K562 (cell line): ENCODE results near the gene IRF9. TPM values are rescaled to one million over a fixed set of nuclear protein-coding genes. Genes with fewer than 3 reads are reported as not detected.

ENCODE experiments used
- ATAC-seq: fragments of 200-7000 bp; cut with Tn5 transposase; 3 replicates; pipeline ENCODE4 v1.9.1; 2020; ENCODE audit warnings: moderate library complexity
- BruUV-seq: library from RNA; stranded (reverse); fragments of 400-500 nt; replicated peaks from 2 replicates; lab custom pipeline; 2021; lab: Mats Ljungman, UMichigan
- CTCF ChIA-PET: fragments of 300-600 bp; formaldehyde crosslinking; extraction: SDS; loops from one replicate; lab custom pipeline; 2021; ENCODE audit warnings: low intra/inter-chr PET ratio; lab: Yijun Ruan, JAX
- POLR2A ChIA-PET: fragments of 300-600, 350-650 bp; sonication (Branson Sonifier 250); formaldehyde crosslinking; extraction: SDS; loops from one replicate; lab custom pipeline; 2021; ENCODE audit warnings: antibody characterized with exemption, inconsistent platforms; lab: Yijun Ruan, JAX
- DNase-seq, 4 experiments: peaks; one replicate each; pipeline versions ENCODE4 v3.0.0 to v3.0.0-alpha.2; 2011 to 2018; ENCODE audit warnings: low spot score in 3 of 4, mixed read lengths in 3 of 4; ENCODE audit errors: extremely low read depth in 1 of 4
- FAIRE-seq: peaks from 2 replicates; lab custom pipeline; 2011; peaks lifted over from hg19 to GRCh38; lab: Jason Lieb, UNC
- H2AFZ ChIP-seq: 2 replicates; pipeline ENCODE4 v1.6.0; 2011; ENCODE audit warnings: low read depth, low read length, control low read depth, inconsistent platforms
- H3K27ac ChIP-seq: fragments of 200-600 bp; 3 replicates; pipeline ENCODE4 v1.8.0; 2011; ENCODE audit warnings: low read depth, mild to moderate bottlenecking, control low read depth, inconsistent platforms, low read length, moderate library complexity, mixed read lengths; ENCODE audit errors: extremely low read depth
- H3K27me3 ChIP-seq, 2 experiments: fragments of 300-600 bp in 1 of 2; 2 replicates in 1 of 2; 3 replicates in 1 of 2; pipeline versions ENCODE4 v1.6.0 to v1.8.0; 2011; ENCODE audit warnings: inconsistent platforms in 2 of 2, low read length in 2 of 2, mild to moderate bottlenecking in 1 of 2, mixed read lengths in 1 of 2, moderate library complexity in 1 of 2; ENCODE audit not compliant: control insufficient read depth in 2 of 2, insufficient read depth in 2 of 2
- H3K36me3 ChIP-seq: fragments of 300-600 bp; 3 replicates; pipeline ENCODE4 v1.8.0; 2011; ENCODE audit warnings: mild to moderate bottlenecking, low read length, inconsistent platforms; ENCODE audit not compliant: control insufficient read depth, insufficient read depth
- H3K4me1 ChIP-seq, 2 experiments: fragments of 200-600 bp in 1 of 2; replicated peaks in 1 of 2; 2 replicates in 1 of 2; 3 replicates in 1 of 2; pipeline versions ENCODE4 v1.5.1 to v1.8.0; 2011; ENCODE audit warnings: inconsistent platforms in 2 of 2, low read length in 2 of 2, mild to moderate bottlenecking in 1 of 2, mixed read lengths in 1 of 2, moderate library complexity in 1 of 2; ENCODE audit not compliant: control insufficient read depth in 2 of 2, insufficient read depth in 2 of 2
- H3K4me2 ChIP-seq: 2 replicates; pipeline ENCODE4 v1.6.1; 2011; ENCODE audit warnings: low read length, control low read depth, inconsistent platforms, mixed read lengths; ENCODE audit not compliant: insufficient read depth
- H3K4me3 ChIP-seq: fragments of 200-600 bp; sonication (generic), shearing (Covaris generic); 2 replicates; pipeline ENCODE4 v1.5.1; 2016; ENCODE audit warnings: control low read depth, inconsistent platforms
- H3K79me2 ChIP-seq: fragments of 200-600 bp; 3 replicates; pipeline ENCODE4 v1.8.0; 2011; ENCODE audit warnings: low read length, inconsistent platforms; ENCODE audit not compliant: control insufficient read depth, insufficient read depth
- H3K9ac ChIP-seq, 2 experiments: 2 replicates each; pipeline versions ENCODE4 v1.6.0 to v1.6.1; 2011; ENCODE audit warnings: low read depth in 2 of 2, low read length in 2 of 2, control low read depth in 1 of 2, inconsistent platforms in 1 of 2, mild to moderate bottlenecking in 1 of 2, mixed read lengths in 1 of 2; ENCODE audit not compliant: insufficient read depth in 1 of 2
- H3K9me1 ChIP-seq: one replicate; pipeline ENCODE4 v1.6.0; 2011; ENCODE audit warnings: inconsistent platforms, mild to moderate bottlenecking, low read length, moderate library complexity; ENCODE audit not compliant: control insufficient read depth, insufficient read depth
- H3K9me3 ChIP-seq: replicated peaks from 2 replicates; pipeline ENCODE4 v1.5.1; 2011; ENCODE audit warnings: low read depth, low read length, inconsistent platforms; ENCODE audit not compliant: control insufficient read depth, insufficient read depth
- H4K20me1 ChIP-seq: replicated peaks from 2 replicates; pipeline ENCODE4 v1.6.1; 2011; ENCODE audit warnings: low read length, inconsistent platforms, mixed read lengths; ENCODE audit not compliant: control insufficient read depth, insufficient read depth
- E2F8 ChIP-seq: fragments of 450-650 bp; IDR thresholded peaks from 2 replicates; pipeline ENCODE4 v1.7.1; 2018; ENCODE audit warnings: mild to moderate bottlenecking, low read depth; ENCODE audit not compliant: partially characterized antibody
- NELFE ChIP-seq: IDR thresholded peaks from 2 replicates; pipeline ENCODE4 v1.6.1; 2011; ENCODE audit warnings: mild to moderate bottlenecking; ENCODE audit not compliant: insufficient read depth, insufficient read length
- RBFOX2 ChIP-seq: fragments of 200-400 bp; formaldehyde crosslinking; IDR thresholded peaks from 2 replicates; pipeline ENCODE4 v1.6.1; 2017; ENCODE audit warnings: low read depth, mild to moderate bottlenecking, low read length, moderate library complexity
- SIX5 ChIP-seq, 2 experiments: IDR thresholded peaks; 2 replicates each; pipeline ENCODE4 v1.6.1; 2011; ENCODE audit warnings: low read length in 2 of 2, borderline replicate concordance in 1 of 2, low read depth in 1 of 2, mild to moderate bottlenecking in 1 of 2, moderate library complexity in 1 of 2; ENCODE audit not compliant: insufficient read depth in 1 of 2
- TBL1XR1 ChIP-seq, 2 experiments: IDR thresholded peaks; 2 replicates each; pipeline ENCODE4 v1.6.1; 2012; ENCODE audit warnings: improper control_type of control experiment in 2 of 2, low read length in 2 of 2, mild to moderate bottlenecking in 1 of 2
- TEAD1 ChIP-seq, 2 experiments: fragments of 450-650 bp in 1 of 2; sonication (generic) in 1 of 2; formaldehyde crosslinking; IDR thresholded peaks; 2 replicates each; pipeline versions ENCODE4 v1.4.0 to v1.8.0; 2020 to 2022; ENCODE audit warnings: mild to moderate bottlenecking in 2 of 2, missing genetic modification reagents in 1 of 2
- ZC3H11A ChIP-seq: IDR thresholded peaks from 2 replicates; pipeline ENCODE4 v1.6.1; 2012; ENCODE audit warnings: low read depth, low read length, improper control_type of control experiment
- WGBS: fragments of 100-300 bp; shearing (Covaris generic); methylation state at CpG from one replicate; pipeline ENCODE4 v1.1.6; 2016; ENCODE audit warnings: low coverage, mixed read lengths; ENCODE audit not compliant: insufficient coverage; ENCODE audit errors: missing lambda C conversion rate; 5-methylcytosine and 5-hydroxymethylcytosine counted together
- in situ Hi-C: fragments of 300-500 bp; cut with MboI; formaldehyde crosslinking; loops from 4 replicates; pipeline ENCODE4 v1.15.0; 2018; ENCODE audit warnings: inconsistent platforms, mixed read lengths
- intact Hi-C: fragments of 100-400 bp; cut with micrococcal nuclease; formaldehyde crosslinking; loops from 2 replicates; pipeline ENCODE4 v1.14.2; 2022
- polyA plus RNA-seq, 8 experiments: library from polyadenylated mRNA; depleted of rRNA in 4 of 8; stranded (reverse) in 5 of 8; unstranded in 3 of 8; fragments of >200 nt; fragmentation: Nextera tagmentation in 2 of 8; fragmentation: Illumina TruSeq in 1 of 8; extraction: Ambion mirVana in 2 of 8; extraction: Trizol in 1 of 8; gene quantifications; 2 replicates each; pipeline versions ENCODE4 v1.2.1 to v1.2.3, GENCODE V29; 2011 to 2014; ENCODE audit warnings: inconsistent platforms in 1 of 8, missing spikeins in 1 of 8
- total RNA-seq, 7 experiments: library from RNA; depleted of rRNA in 6 of 7; stranded (reverse); fragments of >200 nt in 6 of 7; fragmentation: Illumina TruSeq in 2 of 7; extraction: Trizol in 2 of 7; gene quantifications; 2 replicates each; pipeline versions ENCODE4 v1.2.1 to v1.2.3, GENCODE V29; 2011 to 2021; ENCODE audit warnings: low replicate concordance in 1 of 7

Gene IRF9
- total and polyA plus RNA-seq, 9 of the 15 experiments (the other 6 are each of a cell fraction or from before 2014, with no cell fraction given), result 0.79 to 14.8 (median 6.1) TPM

- Histone ChIP-seq H4K20me1 (no peaks in the 10 kb centered on the region), H3K4me2 (no peak overlapping the region), H3K4me3 (no peak overlapping the region), H3K9me1 (peaks cover 5% of the 10 kb centered on the region), H3K27me3 (no peaks in the 10 kb centered on the region), H3K27ac (no peak overlapping the region), H3K9me3 (no peaks in the 10 kb centered on the region), H3K9ac (peak overlapping the region in 1 of 2 experiments; percentile 50; a peak in 1 of 4 replicates), H3K36me3 (peaks cover 49% of the 10 kb centered on the region; the same call in 2 of the 3 replicates), H3K4me1 (peaks cover 12 to 33% of the 10 kb centered on the region in 2 experiments; a peak in 4 of 5 replicates), H2AFZ (no peak overlapping the region)
- no peak for ATAC-seq
- ChIA-PET CTCF (no interaction called here), POLR2A (interaction anchor here (0.5 to 1.2 kb wide), 2 partner anchors 9 to 13 kb away, joined by 4 read pairs; partner anchors contain the start of gene EMC9)
- no peak for DNase-seq
- FAIRE-seq, result no peak
- in situ Hi-C loops, result no loop called here
- 100% methylated on average over 5 of the region's 9 CpGs for WGBS
- TF ChIP-seq RBFOX2 (0 out of 2 replicates have a peak, but pooled peaks have one; percentile 25), TEAD1 (CRISPR knock-in tag; IDR thresholded peaks at IDR 0.05) (no peak)
- TF ChIP-seq, all 486 proteins: peak for 1
- H3K79me2 ChIP-seq, result peaks cover 28% of the 10 kb centered on the region
- no TSS peak for BruUV-seq
- intact Hi-C loops, result no loop called here
Measured at GRCh38 chr14:24150061-24150460, 11.0 kb upstream of the IRF9 start.

- in situ Hi-C loops (no loop called here), intact Hi-C loops (no loop called here)
- no peaks in the 10 kb centered on the region for H3K27me3 ChIP-seq
- no peak for FAIRE-seq
- no peak overlapping the region for H3K4me3 ChIP-seq
- H3K36me3 ChIP-seq, result peaks cover 54% of the 10 kb centered on the region; the same call in 2 of the 3 replicates
- H3K9ac ChIP-seq, result no peak overlapping the region
- BruUV-seq, result no TSS peak
- H3K4me1 ChIP-seq, result peaks cover 8 to 28% of the 10 kb centered on the region in 2 experiments; a peak in 4 of 5 replicates
- DNase-seq, result no peak
- H3K4me2 ChIP-seq, result no peak overlapping the region
- CTCF ChIA-PET, result no interaction called here
- peaks cover 23% of the 10 kb centered on the region for H3K79me2 ChIP-seq
- peaks cover under 1% of the 10 kb centered on the region for H3K9me1 ChIP-seq
- H4K20me1 ChIP-seq, result no peaks in the 10 kb centered on the region
- WGBS, result 84% methylated on average over 5 of the region's 9 CpGs
- TF ChIP-seq SIX5 (IDR thresholded peaks at IDR 0.05; ENCODE audit: borderline replicate concordance in 1 of 2, insufficient read depth in 1 of 2, low read depth in 1 of 2, low read length in 2 of 2) (no peak), NELFE (no peak), TBL1XR1 (IDR thresholded peaks at IDR 0.05; ENCODE audit: low read length in 2 of 2) (no peak), E2F8 (no peak), ZC3H11A (no peak)
- TF ChIP-seq, all 486 proteins: peak for 0
- Histone ChIP-seq H3K27ac (no peak overlapping the region), H2AFZ (no peak overlapping the region), H3K9me3 (no peaks in the 10 kb centered on the region)
- POLR2A ChIA-PET, result interaction anchor here (1.2 kb wide), 1 partner anchor 13 kb away, joined by 4 read pairs; no protein-coding TSS in a partner anchor
- ATAC-seq, result no peak
Measured at GRCh38 chr14:24150567-24150966, 10.5 kb upstream of the IRF9 start.
